Iris pigment epithelial cell (primary cell): ENCODE measurements around the gene CST4.
A peak's percentile ranks its signal among the peaks of the same experiment; 100 is the strongest.
"Not testable (repeated sequence)": the region's sequence is repeated elsewhere in the genome, so short reads cannot be mapped to it uniquely, and the experiment has no call there.

Experiments used
- DNase-seq: peaks from one replicate; pipeline ENCODE4 v3.0.0-alpha.2; 2011; ENCODE audit warnings: low read depth

CST4 gene

GRCh38 chr20:23640671-23641667 lies 47.9 kb downstream of the CST4 start:
- no peak for DNase-seq

GRCh38 chr20:23640018-23640601 lies 48.7 kb downstream of the CST4 start:
- no peak for DNase-seq

GRCh38 chr20:23639490-23639958 lies 49.3 kb downstream of the CST4 start:
- no peak for DNase-seq

- no peak for DNase-seq
Measured at GRCh38 chr20:23638309-23638708, 50.5 kb downstream of the CST4 start.

- DNase-seq, result peak; percentile 91
Measured at GRCh38 chr20:23637282-23638221, 51.3 kb downstream of the CST4 start, which contains the start of gene CST3. TSS of gene CST3 (minus strand) at chr20:23637955. CDS start at chr20:23637862, 93 bp downstream.

- no peak for DNase-seq
Measured at GRCh38 chr20:23636908-23637281, 51.9 kb downstream of the CST4 start.

GRCh38 chr20:23636182-23636907 lies 52.5 kb downstream of the CST4 start:
- no peak for DNase-seq

- DNase-seq, result not testable (repeated sequence)
Measured at GRCh38 chr20:23635768-23636090, 53.1 kb downstream of the CST4 start.
